ENCODE results near the gene PHLDB2. TPM values are rescaled to one million over a fixed set of nuclear protein-coding genes. Genes with fewer than 3 reads are reported as not detected.
A peak's percentile ranks its signal among the peaks of the same experiment; 100 is the strongest.

Gene PHLDB2
- total RNA-seq, 1 donor from 2014 or later: 34.2 TPM

DNA sequence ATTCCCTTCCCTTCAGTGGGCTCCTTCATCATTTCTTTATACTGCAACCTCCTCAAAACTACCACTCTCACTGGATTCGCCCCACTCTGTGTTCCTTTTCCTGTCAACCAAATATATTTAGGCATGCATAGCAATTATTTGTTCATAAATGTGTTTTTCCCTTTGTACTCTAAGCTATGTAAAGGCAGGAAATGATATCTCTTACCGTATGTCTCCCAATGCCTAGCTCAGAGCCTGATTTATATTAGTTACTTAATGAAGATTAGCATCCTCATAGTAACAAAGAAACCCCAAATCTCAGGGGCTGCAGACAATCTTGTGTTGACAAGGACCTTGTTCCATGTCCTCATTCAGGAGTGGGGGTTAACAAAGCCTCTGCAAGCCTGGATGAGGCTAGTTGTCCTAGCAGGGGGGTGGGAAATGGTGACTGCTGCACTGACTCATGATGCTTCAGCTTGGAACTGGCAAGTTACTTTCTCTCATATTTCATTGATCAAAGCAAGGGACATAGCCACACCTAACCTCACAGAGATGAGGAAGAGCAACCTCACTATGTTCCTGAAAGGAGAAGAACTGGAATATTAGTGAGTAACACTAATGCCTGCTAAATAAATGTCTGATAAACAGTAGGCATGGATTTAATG lies 15.2 kb downstream of the PHLDB2 start:
- no peak for DNase-seq (ENCODE audit: low spot score)
- no peak for ATAC-seq

DNA sequence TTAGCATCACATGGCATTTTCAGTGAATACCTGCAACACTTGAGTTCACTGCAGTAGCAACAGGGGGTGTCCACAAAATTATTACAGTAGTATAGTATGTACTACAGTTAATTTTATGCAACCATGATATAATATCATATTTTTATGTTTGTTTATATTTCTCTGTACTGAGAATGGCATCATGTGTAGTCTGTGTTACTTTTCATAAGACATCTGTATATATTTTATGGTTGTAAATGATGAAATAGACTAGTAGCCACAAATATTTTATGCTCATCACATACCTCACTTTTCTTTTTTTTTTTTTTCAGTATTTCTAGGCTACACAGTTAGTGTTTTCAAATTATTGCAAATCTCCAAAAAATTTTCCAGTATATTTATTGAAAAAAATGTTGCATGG lies 22.4 kb downstream of the PHLDB2 start:
- ATAC-seq: no peak
- DNase-seq (ENCODE audit: low spot score): no peak

DNA sequence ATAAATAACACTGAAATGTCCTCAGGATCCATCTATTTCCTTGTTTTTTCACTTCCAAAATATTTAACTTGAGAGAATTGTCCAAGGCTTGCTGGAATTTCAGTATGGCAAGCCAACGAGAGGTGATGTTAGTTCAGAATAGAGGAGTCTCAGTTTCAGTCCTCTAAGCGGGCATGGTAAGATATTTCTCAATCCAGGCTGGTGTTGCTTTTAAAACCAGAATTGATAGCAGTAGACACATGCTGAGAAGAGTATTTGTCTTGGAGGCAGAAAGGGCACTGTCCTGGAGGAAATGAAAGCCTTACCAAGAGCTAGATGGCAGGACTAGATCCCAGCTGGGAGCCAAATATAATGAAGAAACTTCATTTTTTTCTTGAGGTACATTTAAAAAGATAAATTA lies 23.1 kb downstream of the PHLDB2 start:
- DNase-seq (ENCODE audit: low spot score) (no peak), ATAC-seq (no peak)

DNA sequence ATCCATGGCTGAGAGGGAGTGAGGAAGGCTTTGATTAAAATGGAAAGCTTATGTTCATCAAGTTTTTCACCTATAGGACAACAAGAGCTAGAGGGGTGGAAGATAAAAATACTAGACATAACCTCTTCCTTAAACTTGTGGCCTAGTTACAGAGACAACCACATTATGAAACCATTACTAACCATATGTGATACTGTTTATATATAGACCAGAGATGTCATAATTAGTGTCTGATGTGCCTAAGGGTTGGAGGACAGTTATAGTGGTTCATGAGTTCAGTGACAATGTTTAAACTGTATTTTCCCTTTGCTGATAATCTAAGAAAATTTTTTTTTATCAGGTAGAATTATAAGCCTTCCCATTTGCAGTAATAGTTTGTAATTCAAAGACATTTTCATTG lies 23.7 kb downstream of the PHLDB2 start:
- ATAC-seq (no peak), DNase-seq (ENCODE audit: low spot score) (no peak)

DNA sequence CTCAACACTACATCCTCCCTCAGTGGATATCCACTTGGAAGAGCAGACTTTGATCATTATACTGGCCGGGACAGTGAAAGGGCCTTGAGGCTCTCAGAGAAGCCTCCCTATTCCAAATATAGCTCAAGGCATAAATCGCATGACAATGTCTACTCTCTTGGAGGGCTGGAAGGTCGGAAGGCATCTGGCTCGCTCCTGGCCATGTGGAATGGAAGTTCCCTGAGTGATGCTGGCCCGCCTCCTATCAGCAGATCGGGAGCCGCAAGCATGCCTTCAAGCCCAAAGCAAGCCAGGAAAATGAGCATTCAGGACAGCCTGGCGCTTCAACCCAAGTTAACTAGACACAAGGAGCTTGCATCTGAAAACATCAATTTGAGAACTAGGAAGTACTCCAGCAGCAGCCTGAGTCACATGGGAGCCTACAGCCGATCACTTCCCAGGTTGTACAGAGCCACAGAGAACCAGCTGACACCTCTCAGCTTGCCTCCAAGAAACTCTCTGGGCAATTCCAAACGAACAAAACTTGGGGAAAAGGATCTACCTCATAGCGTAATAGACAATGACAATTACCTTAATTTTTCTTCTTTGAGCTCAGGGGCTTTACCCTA lies 25.4 kb downstream of the PHLDB2 start:
- DNase-seq (ENCODE audit: low spot score): no peak
- peak; percentile 27 for ATAC-seq

DNA sequence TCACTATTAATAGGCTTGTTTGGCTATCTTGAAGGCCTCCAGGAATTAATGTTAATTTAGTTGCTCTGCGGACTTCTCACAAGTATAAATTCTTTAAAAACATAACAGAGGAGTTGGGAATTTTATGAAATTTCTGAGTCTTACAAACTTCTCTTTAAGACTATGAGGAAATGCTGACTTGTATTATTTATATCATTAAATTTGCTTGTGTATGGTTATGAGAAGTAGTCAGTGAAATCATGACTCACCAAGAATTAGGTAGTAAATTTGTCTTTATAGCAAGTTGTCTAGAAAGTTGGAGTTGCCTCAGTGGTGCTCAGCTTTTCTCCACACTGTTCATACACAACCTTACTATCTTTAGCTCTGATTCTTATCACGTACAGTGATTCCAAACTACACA lies 26.5 kb downstream of the PHLDB2 start:
- DNase-seq (ENCODE audit: low spot score) (no peak), ATAC-seq (no peak)

DNA sequence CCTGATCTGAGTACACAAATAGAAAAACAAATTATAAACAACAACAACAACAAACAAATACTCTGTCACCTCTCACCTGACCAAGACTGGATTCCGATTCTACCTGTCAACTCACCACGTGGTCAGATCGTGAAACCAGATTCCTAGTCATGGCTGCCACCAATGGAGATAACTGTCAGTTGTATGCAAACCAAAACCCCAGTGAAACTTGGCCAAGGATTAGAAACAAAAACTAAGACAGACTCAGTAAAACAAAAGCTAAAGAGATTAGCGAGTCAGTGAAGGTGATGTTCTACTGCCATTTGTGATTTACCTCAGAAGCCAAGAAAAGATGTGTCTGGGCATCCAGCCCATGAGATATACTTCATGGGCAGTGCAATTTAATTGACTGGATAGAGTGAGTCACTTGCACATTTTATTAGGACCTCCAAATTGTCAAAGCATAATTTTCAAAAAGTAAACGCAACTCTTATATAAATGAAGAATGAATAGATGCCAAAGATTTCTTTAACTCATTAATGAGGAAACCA lies 31.1 kb downstream of the PHLDB2 start:
- no peak for ATAC-seq

DNA sequence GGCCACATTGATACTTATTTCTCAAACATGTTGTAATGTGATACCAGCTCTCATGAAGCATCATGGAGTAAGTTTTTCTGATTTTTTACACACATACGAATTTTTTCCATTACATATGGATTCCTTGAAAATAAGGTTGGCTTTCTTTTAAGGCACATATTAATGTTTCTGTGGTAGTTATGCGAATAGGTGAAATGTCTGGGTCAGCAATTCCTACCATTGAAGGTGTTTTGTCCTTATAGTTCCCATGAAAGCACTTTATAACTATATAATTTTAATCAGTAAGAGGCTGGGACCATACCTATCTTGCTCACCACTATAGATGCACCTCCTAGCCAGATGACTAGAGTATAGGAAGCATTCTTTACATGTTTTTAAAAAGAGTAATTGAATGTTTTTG lies 33.0 kb downstream of the PHLDB2 start:
- no peak for ATAC-seq
- no peak for DNase-seq (ENCODE audit: low spot score)

More for the DNA sequence above, 31.1 kb downstream of the PHLDB2 start:
- no peak for DNase-seq (ENCODE audit: low spot score)

DNA sequence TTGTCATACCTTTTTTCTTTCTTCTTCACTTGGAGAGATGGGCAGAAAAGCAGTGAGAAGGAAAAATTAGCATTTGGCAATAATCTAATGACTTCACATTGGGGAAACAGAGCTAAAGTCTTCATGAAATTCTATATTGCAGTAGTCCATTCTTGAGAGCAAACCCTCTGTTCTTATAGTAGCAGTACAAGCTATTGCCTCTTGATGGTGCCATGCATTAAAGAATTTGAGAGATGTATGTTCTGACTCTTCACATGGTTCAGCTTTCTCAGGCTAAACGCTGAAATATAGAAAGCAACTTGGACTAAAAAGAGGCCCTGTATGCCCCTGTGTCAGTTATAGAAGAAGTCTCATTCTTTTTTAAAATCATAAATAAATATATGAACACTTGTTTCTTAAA lies 36.0 kb downstream of the PHLDB2 start:
- ATAC-seq (no peak), DNase-seq (ENCODE audit: low spot score) (no peak)

DNA sequence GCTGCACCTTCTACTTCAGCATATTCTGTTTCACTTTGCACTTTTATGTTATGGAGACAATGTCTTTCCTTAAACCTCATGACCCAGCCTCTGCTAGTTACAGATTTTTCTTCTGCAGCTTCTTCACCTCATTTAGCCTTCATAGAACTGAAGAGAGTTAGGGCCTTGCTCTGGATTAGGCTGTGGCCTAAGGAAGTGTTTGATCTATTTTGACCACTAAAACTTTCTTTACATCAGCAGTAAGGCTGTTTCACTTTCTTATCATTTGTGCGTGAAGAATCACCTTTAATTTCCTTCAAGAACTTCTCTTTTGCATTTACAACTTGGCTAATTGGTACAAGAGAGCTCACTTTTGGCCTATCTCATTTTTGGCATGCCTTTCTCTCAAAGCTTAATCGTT lies 40.9 kb downstream of the PHLDB2 start:
- DNase-seq (ENCODE audit: low spot score) (no peak), ATAC-seq (no peak)

DNA sequence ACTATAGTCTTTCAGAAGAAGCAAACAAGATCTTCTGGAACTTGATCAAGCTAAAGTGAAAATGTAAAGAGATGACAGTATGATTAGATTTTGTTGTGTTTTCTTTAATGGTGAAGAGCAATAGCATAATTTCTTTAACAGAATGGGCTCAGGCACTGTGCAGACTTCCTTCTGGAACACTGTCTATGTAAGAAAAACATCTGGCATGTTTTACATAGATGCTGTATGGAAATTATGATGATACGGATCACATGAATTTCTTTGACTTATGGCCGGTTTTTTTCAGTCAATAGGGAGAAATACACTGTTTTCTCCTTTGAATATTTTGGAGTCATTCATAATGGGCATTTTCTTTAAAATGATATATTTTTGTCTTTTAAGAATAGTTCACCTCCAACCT lies 42.6 kb downstream of the PHLDB2 start:
- no peak for ATAC-seq
- DNase-seq (ENCODE audit: low spot score): no peak

DNA sequence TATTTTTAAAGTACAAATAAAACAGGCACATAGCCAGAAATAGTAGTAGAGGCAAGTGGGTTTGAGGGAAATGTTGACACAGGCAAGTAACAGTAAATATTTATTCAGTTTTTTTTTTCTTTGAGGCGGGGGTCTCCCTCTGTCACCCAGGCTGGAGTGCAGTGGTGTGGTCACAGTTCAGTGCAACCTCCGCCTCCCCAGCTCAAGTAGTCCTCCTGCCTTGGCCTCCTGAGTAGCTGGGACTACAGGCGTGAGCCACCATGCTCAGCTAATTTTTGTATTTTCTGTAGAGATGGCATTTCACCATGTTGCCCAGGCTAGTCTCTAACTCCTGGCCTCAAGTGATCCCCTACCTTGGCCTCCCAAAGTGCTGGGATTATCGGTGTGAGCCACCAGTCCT lies 43.5 kb downstream of the PHLDB2 start:
- no peak for ATAC-seq
- DNase-seq (ENCODE audit: low spot score): no peak

DNA sequence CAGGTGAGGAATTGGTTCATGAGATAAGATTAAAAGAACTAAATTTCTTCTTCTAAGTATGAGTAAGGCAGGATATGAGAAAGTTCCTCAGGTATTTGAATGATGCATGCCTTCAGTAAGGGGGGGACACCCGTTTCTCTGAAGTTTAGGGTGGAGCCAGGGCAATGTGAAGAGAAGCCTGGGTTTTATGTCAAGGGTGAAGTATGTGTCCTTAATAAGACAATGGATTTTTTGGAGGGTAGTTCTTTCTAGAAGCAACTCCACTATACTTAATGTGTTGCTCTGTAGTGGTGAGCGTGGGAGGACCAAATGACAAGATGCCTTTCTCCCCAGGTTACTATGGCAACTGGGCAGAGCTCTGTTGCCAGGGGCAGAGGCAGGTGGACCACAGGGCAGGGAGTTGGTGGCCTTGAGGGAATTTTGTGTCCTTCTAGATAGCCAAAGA lies 44.0 kb downstream of the PHLDB2 start:
- ATAC-seq (no peak), DNase-seq (ENCODE audit: low spot score) (no peak)

DNA sequence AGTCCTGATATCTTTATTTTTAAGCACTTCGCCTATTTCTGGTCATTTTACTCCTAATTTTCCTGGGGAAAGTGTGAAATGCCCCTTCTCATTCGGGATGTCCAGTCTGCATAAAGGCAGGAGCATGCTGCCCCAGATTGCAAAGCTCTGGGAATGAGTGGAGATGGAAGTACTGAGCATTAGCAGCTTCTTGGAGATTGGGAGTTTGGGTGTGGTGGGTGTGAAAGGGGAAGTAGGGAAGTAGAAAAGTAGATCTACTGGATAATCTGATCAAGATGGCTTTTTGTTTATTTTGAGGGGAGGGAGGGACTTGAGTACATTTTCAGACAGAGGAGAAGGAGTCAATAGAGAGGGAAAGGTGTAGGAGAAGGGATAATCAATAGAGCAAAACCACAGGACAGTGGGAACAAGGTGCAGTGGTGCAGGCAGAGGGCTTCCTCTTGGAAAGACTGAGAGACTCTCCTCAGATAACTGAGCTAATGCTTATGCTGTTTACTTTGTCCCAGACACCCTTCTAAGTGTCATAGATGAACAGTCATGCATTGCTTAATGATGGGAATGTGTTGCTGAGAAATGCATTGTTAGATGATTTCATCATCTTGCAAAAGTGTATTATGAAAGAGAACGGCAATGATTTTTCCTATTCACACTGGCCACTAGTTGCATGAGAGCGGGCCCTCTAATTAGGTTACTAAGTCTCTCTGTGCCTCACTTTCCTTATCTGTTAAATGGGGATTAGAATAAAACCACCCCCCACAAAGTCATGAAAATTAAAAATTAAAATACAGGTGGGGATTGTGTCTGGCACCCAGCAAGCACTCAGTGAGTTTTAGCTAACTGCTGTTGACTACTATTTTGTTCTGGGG lies 45.5 kb downstream of the PHLDB2 start:
- DNase-seq (ENCODE audit: low spot score) (no peak), ATAC-seq (peak; percentile 57)

DNA sequence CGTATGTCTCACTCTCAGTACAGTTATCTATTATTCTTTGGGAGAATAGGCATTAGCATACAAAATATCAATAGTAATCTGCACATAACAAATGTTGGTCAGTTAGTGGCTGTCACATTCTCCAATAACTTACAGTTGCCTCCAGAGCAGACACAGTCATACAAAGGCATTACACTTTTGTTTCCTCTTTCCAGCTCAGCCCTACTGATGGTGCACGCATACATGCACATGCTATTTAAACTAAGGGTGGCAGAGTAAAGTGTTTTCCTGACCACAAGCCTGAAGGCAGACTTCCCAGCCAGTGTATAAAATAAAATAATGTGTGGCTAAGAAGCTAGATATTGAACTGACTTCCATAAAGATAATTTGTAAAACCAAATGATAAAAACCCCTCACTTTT lies 47.6 kb downstream of the PHLDB2 start:
- ATAC-seq: no peak

DNA sequence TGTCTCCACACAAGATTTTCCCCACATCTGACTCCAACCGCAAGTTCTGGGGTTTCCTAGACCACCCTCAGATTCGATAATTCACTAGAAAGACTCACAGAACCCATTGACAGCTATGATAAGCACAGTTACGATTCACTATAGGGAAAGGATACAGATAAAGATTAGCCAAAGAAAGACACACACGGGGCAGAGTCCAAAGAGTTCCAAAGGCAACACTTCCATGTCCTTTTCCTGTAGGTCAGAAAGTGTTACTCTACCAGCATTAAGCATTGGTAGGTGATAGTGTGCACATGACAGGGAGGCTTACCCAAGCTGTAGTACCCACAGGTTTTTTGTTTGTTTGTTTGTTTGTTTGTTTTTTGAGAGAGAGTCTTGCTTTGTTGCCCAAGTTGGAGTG lies 48.1 kb downstream of the PHLDB2 start:
- DNase-seq (ENCODE audit: low spot score) (no peak), ATAC-seq (peak; percentile 67)

More for the DNA sequence above, 47.6 kb downstream of the PHLDB2 start:
- DNase-seq (ENCODE audit: low spot score): no peak

DNA sequence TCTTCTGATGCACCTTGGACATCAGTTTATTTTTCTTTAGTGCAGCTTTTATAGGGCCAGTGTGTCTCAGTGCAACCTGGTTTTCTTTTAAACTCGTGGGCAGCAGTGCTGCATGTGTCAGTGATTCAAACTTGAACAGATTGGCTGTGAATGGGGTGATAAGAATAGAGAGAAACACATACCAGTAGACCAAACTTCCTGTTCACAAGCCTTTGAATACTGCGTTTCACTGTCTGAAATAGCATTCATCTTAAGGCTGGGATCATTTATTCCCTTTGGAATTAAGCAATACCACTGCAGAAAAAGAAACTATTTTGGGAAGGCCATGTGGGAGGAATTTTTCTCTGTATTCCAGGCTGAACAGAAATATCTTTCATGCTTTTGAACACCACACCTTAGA lies 51.7 kb downstream of the PHLDB2 start:
- ATAC-seq: peak; percentile 30
- no peak for DNase-seq (ENCODE audit: low spot score)

DNA sequence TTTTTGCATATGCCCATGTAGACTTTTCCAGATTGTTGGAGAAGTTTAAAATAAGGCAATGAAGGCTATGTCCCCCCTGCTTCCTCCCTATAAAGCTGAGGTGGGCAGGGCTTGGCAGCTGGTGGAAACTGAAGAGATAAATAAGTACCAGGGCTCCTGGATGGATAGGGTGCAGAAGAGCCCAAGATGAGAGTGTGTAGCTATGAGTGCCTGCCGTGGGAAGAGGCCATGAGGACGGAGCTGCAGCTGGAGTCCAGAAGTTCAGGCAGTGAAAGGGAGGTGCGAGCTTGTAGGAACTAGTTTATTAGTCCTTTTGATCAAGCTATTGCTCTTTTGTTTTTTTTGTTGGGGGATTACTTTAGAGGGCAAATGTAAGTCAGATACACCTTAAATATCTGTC lies 52.4 kb downstream of the PHLDB2 start:
- no peak for DNase-seq (ENCODE audit: low spot score)
- ATAC-seq: no peak

DNA sequence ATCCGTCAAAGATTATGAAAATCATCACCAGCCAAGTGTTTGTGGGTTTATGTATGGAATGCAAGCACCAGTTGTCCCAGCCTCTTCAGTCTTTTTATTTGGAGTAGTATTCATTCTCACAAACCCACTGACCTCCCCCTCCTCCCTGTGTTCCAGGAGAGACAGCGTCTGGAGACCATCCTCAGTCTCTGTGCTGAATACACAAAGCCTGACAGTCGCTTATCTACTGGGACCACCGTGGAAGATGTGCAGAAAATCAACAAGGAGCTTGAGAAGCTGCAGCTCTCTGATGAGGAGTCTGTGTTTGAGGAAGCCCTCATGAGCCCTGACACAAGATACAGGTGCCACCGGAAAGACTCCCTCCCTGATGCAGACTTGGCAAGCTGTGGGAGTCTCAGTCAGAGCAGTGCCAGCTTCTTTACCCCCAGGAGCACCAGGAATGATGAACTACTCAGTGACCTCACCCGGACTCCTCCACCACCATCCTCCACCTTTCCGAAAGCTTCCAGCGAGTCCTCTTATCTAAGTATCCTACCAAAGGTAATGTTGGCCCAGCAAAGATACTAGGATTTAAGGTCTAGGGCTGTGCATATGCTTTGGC lies 54.2 kb downstream of the PHLDB2 start:
- DNase-seq (ENCODE audit: low spot score) (no peak), ATAC-seq (no peak)

DNA sequence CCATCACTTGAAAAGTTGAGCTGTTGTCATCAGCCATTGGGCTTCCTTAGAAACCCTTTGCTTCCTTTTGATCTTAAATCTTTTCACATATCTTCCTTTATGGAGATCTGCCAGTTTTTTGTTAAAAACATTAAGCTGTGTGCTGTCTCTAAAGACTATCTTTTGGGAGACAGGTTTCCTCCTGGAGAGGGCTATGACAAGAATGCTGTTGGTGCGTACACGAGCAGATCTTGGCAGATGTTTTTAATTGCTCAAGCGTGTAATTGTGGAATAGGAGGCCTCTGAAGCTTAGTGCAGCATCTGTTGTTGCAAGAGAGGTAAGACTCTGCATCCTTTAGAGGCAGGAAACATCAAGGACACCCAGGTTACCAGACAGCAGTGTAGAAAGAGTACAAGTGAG lies 56.8 kb downstream of the PHLDB2 start:
- ATAC-seq: no peak
- DNase-seq (ENCODE audit: low spot score): no peak

DNA sequence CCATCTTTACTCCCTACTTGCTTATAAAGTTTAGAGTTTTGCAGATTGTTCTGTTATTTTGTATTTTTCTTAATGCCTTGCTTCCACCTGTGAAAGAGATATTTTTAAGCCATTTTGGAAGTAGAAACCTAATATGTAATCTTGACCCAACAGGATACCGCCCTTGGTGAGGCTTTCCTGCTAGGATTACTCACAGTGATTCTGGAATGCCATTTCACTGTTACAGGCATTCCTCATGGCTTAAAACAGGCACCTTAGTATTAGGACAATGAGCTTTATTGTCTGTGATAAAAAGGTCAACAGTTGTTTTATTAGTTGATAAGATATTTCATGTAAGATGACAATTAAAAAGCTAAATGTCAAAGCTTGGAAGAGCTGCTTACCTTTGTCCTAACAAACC lies 58.2 kb downstream of the PHLDB2 start:
- no peak for DNase-seq (ENCODE audit: low spot score)

More for the DNA sequence above, 58.2 kb downstream of the PHLDB2 start:
- ATAC-seq: no peak
